Lower leg skin (tissue), 4 donors: Measurements from ENCODE around the gene DFFB. TPM values are rescaled to one million over a fixed set of nuclear protein-coding genes. Genes with fewer than 3 reads are reported as not detected.

Source experiments
- DNase-seq, 2 donors: peaks; one replicate each; pipeline ENCODE4 v3.0.0-alpha.2; 2019; ENCODE audit warnings: low spot score in 2 of 2
- H3K4me3 ChIP-seq: fragments of 200-600 bp; sonication (generic); 2 replicates; pipeline ENCODE4 v1.5.1; 2017; ENCODE audit warnings: mild to moderate bottlenecking, low read depth; ENCODE audit not compliant: poor library complexity, severe bottlenecking
- CTCF ChIP-seq, 3 donors: fragments of 450-650 bp; IDR thresholded peaks; one replicate each; pipeline ENCODE4 v1.5.1; 2016; ENCODE audit warnings: antibody characterized with exemption in 3 of 3, mild to moderate bottlenecking in 3 of 3, moderate library complexity in 2 of 3
- POLR2A ChIP-seq, 2 donors: fragments of 450-650 bp; IDR thresholded peaks; one replicate each; pipeline ENCODE4 v1.6.1; 2016 to 2017; ENCODE audit warnings: antibody characterized with exemption in 2 of 2, mild to moderate bottlenecking in 1 of 2, moderate library complexity in 1 of 2
- WGBS, 2 donors: methylation state at CpG; one replicate each; pipeline ENCODE4 v1.1.5; 2018; 5-methylcytosine and 5-hydroxymethylcytosine counted together
- intact Hi-C: fragments of 100-400 bp; cut with DNase I; formaldehyde crosslinking; loops from one replicate; pipeline ENCODE4 v1.15.0; 2023; ENCODE audit warnings: low total_unique reads
- total RNA-seq, 4 donors: library from RNA; depleted of rRNA; stranded (reverse); fragments of >200 nt; gene quantifications; one replicate each; pipeline ENCODE4 v1.1.0, GENCODE V29; 2016

DFFB gene
- total RNA-seq, 4 donors from 2014 or later, result 3.0 to 10.3 (median 6.8) TPM

- intact Hi-C loops, result no loop called here
- 95 to 96% methylated on average over 10 of the region's 10 CpGs for WGBS, 2 donors
- H3K4me3 ChIP-seq, result no peak overlapping the region
- no peak for TF ChIP-seq POLR2A (IDR thresholded peaks at IDR 0.05)
- no peak for TF ChIP-seq CTCF (IDR thresholded peaks at IDR 0.05)
- no peak for DNase-seq
Observed at GRCh38 chr1:3834701-3835100, 22.6 kb upstream of the DFFB start.

GRCh38 chr1:3836421-3836820 lies 20.9 kb upstream of the DFFB start:
- DNase-seq, result no peak
- intact Hi-C loops, result no loop called here
- H3K4me3 ChIP-seq, result no peak overlapping the region
- TF ChIP-seq POLR2A (IDR thresholded peaks at IDR 0.05) (no peak), CTCF (IDR thresholded peaks at IDR 0.05) (no peak)
- WGBS, 2 donors, result 92 to 93% methylated on average over 11 of the region's 11 CpGs

GRCh38 chr1:3837200-3837599 lies 20.1 kb upstream of the DFFB start:
- WGBS, 2 donors, result 97 to 99% methylated on average over 6 of the region's 6 CpGs
- DNase-seq, result no peak
- no peak overlapping the region for H3K4me3 ChIP-seq
- no peak for TF ChIP-seq CTCF (IDR thresholded peaks at IDR 0.05)
- TF ChIP-seq POLR2A (IDR thresholded peaks at IDR 0.05), result no peak
- intact Hi-C loops, result no loop called here

- 100% methylated on average over 1 of the region's 1 CpG for WGBS, 2 donors
- no peak for TF ChIP-seq POLR2A (IDR thresholded peaks at IDR 0.05)
- no peak for TF ChIP-seq CTCF (IDR thresholded peaks at IDR 0.05)
- no peak for DNase-seq
- H3K4me3 ChIP-seq, result no peak overlapping the region
- intact Hi-C loops, result no loop called here
Observed at GRCh38 chr1:3837685-3838084, 19.6 kb upstream of the DFFB start.

GRCh38 chr1:3838788-3839187 lies 18.5 kb upstream of the DFFB start:
- H3K4me3 ChIP-seq, result no peak overlapping the region
- intact Hi-C loops, result no loop called here
- no peak for TF ChIP-seq POLR2A (IDR thresholded peaks at IDR 0.05)
- no peak for TF ChIP-seq CTCF (IDR thresholded peaks at IDR 0.05)
- no peak for DNase-seq
- 95 to 97% methylated on average over 11 of the region's 11 CpGs for WGBS, 2 donors

GRCh38 chr1:3841491-3841890 lies 15.8 kb upstream of the DFFB start:
- no peak overlapping the region for H3K4me3 ChIP-seq
- TF ChIP-seq POLR2A (IDR thresholded peaks at IDR 0.05), result no peak
- TF ChIP-seq CTCF (IDR thresholded peaks at IDR 0.05), result no peak
- intact Hi-C loops, result no loop called here
- 96 to 97% methylated on average over 7 of the region's 7 CpGs for WGBS, 2 donors
- DNase-seq, result no peak
